Activated naive CD4-positive, alpha-beta T cell (primary cell): ENCODE data around the gene SH3RF3.
"Not testable (repeated sequence)": the region's sequence is repeated elsewhere in the genome, so short reads cannot be mapped to it uniquely, and the experiment has no call there.

Source experiments
- DNase-seq, 4 experiments: peaks; one replicate each; lab custom pipeline; 2025; lab: John Stamatoyannopoulos, UW

The SH3RF3 gene

GRCh38 chr2:109158237-109158636 lies 29.2 kb downstream of the SH3RF3 start:
- DNase-seq: no peak

DNA sequence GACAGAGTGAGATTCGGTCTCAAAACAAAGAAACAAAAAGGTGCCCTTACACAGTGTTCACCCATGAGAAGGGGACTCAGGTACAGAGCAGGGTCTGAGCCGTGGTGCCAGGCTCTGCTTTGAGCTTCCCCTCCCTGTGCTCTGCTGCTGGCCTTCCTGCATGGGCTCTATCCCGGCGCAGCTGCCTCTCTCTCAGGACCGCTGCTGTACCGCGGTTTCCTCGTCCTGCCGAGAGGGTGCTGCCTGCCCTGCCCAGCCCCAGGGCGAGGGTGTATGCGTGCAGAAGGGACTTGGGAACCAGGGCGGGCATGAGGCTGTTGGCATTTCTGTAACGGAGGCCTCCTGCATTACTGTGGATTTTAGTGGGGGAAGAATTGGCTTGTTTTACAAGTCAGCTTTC lies 30.1 kb downstream of the SH3RF3 start:
- DNase-seq: no peak

GRCh38 chr2:109160714-109161440 lies 31.9 kb downstream of the SH3RF3 start:
- DNase-seq: no peak

DNA sequence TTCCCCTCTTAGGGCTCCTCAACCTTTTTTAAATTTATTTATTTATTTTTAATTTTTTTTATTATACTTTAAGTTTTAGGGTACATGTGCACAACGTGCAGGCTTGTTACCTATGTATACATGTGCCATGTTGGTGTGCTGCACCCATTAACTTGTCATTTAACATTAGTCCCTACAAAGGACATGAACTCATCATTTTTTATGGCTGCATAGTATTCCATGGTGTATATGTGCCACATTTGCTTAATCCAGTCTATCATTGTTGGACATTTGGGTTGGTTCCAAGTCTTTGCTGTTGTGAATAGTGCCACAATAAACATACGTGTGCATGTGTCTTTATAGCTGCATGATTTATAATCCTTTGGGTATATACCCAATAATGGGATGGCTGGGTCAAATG lies 33.4 kb downstream of the SH3RF3 start:
- DNase-seq: not testable (repeated sequence)

DNA sequence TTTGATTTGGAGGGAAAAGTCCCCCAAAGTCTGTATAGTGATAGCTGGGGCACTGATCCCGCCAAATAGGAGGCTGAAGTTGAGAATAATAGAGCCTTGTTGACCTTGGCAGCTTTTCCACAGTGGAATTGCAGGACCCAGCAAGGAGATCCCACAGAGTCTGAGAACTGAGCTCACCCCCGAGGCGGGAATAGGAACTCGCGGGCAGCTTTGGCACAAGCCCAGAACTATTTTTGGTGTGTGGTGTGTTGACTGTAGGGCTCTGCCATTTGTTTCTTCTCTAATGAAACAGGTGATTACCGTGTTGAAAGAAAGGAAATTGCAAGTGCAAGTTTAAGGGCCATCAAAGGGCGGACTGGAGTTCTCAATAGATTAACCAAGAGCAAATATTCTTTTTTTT lies 34.0 kb downstream of the SH3RF3 start:
- DNase-seq: no peak

DNA sequence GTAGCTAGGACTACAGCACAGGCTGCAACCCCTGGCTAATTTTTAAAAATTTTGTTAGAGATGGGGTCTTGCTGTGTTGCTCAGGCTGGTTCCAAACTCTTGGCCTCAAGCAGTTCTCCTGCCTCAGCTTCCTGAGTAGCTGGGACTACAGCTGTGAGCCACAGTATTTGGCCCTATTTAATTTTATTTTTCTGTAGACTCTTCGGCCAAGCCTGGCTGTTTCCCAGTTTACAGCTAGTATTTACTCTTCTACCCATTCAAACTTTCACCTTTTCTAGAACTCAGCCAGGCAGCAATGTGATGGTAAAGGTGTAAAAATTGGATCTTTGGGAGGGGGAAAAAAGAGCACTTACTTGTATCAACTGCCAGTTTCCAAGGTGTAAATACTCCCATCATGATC lies 35.3 kb downstream of the SH3RF3 start:
- no peak for DNase-seq

GRCh38 chr2:109164739-109165221 lies 35.8 kb downstream of the SH3RF3 start:
- no peak for DNase-seq

DNA sequence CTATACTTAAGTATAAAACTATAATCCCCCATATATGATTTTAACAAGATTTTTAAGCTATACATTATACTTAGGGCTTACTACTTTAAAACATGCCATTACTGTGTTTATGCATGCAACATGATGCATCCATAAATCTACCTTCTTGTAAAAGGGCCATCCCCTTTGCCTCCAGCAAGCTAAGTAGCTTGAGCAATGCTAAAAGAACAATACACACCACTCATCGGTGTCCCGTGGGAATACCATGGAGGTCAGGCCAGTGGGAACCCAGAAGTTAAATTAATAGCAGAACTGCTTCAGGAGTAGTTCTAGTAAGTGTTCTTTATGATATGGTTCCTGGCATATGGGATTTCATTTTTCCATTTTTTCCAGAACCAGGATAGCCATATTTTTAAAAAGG lies 37.8 kb downstream of the SH3RF3 start:
- no peak for DNase-seq

- no peak for DNase-seq
These were observed 39.1 kb downstream of the SH3RF3 start for GRCh38 chr2:109168086-109168485.

GRCh38 chr2:109168716-109169115 lies 39.7 kb downstream of the SH3RF3 start:
- no peak for DNase-seq

DNA sequence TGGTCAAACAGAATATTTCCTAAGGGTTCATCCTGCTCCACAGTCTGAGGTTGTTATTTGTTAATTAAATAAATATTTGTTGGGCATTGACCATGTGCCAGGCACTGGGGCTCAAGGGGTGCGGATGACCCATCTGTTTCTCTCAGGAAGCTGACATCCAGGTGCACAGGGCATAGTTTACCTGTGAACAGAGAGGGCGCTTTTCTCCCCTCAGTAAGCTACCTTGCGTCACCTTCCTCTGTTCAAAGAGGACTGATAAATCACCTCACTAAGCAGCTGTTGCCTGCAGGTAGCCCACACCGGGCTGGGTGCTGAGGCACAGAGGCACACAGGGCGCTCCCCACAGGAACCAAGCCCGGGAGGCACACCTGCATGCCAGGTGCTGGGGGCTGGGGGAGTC lies 41.6 kb downstream of the SH3RF3 start:
- DNase-seq: no peak

GRCh38 chr2:109171444-109172334 lies 42.7 kb downstream of the SH3RF3 start:
- no peak for DNase-seq

- no peak for DNase-seq
These were observed 43.6 kb downstream of the SH3RF3 start for GRCh38 chr2:109172556-109173105.

- DNase-seq: no peak
These were observed 44.5 kb downstream of the SH3RF3 start for GRCh38 chr2:109173311-109174171.

DNA sequence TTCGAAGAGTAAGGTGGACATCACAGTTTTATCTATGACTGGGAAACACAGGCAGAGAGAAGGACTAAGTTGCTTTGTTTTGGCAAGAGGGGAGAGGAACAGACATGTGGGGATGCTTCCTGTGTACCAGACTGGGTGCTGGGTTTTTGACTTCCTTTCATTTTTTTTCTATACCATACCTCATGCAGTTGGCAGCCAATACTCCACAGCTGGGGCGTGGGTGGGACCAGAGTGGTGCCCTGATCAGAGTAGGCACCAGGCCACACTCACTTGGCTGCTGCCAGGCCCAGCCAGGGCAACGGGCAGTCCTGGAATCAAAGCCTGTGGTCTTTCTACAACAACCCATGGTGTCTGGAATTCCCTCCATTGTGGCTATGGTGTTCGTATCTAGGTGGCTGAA lies 45.2 kb downstream of the SH3RF3 start:
- DNase-seq: no peak

DNA sequence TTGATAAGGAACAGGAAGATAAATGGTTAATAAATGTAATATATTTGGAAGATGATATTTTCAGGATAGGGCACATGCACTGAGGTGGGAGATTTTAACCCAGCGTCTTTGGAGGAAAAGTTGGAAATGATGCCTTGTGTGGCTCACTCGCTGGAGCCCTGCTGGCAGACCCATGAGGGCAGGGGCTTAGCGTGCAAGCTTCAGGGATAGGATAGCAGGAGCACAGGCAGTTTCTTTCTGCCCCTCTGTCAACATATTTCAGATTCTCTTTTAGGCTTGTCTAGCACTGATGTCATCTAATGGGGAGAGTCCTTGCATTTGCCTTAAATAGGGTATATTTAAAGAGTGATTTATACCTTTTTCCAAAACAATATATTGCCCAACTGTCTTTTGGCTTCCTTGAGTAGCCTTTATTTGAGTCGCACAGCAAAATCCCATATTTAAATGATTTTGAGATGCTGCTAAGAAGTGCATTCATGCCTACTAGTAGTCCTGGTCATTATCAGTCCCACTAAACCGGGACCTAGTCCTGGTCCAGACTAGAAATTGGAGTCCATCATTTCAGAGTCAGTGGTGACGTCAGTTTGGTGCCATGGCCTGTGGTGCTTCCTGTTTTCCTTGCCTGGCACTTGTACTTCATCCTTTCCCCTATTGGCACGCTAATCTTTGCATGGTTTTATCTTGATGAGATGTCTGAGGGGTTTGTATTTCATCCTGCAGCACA lies 45.8 kb downstream of the SH3RF3 start:
- no peak for DNase-seq

DNA sequence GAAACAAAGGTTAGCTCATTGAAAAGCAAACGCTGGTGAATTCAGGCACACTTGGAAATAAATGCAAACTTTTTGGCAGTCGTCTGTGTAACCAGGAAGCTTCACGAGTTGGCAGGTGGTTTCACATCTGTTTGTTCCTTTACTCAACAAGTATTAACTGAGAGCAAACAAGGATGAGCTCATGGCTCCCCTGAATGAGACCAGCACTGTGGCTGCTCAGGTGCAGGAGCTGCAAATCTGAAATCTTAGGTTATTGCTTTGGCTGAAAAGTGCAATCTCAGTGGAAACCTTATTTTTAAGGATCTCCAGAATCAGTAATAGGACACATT lies 46.3 kb downstream of the SH3RF3 start:
- no peak for DNase-seq

- DNase-seq: no peak
These were observed 47.9 kb downstream of the SH3RF3 start for GRCh38 chr2:109176928-109177327.

DNA sequence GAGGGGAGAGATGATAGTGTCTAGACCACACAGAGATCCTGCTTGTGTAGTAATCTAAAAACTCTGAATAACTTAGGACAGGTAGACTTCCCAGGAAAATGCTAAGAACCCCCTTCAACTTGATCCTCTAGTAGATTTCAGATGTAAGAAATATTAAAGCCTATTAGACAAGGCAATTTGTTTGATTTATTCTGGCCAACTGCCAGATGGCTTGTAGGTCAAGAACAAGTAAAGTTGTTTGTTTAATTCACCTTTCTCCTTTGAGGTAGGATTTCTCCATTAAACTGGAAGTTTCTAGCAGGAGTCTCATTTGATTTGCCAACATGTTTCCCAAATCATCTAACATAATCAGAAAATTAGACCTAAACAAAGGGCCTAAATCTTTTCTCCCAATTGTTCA lies 48.6 kb downstream of the SH3RF3 start:
- no peak for DNase-seq

- no peak for DNase-seq
These were observed 50.0 kb downstream of the SH3RF3 start for GRCh38 chr2:109178968-109179367.

DNA sequence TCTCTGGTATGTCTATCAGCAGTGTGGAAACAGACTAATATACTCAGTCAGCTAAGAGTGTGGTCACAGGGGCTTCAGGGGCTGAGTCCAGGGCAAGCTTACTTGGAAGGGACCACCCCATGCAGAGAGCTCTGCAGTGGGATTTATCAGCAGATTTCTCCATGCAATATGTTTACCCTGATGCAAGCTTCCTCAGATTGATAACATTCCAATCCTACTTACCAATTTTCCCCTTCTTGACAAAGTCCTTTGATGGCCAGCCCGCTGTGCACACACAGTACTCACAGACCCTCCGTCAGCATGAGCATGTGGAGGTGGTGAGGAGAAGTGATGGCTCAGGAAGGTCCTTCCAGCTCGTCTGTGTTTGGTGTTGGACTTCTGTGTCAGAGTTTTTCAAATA lies 51.8 kb downstream of the SH3RF3 start:
- no peak for DNase-seq
